ENCODE data around the gene MAVS. TPM values are rescaled to one million over a fixed set of nuclear protein-coding genes. Genes with fewer than 3 reads are reported as not detected.

The MAVS gene
- total RNA-seq, 1 donor from 2014 or later: 37.9 TPM

- no peak overlapping the region for H3K4me3 Mint-ChIP-seq (ENCODE audit: unreplicated experiment)
- peaks cover 18% of the 10 kb centered on the region for H3K36me3 Mint-ChIP-seq (ENCODE audit: low read depth)
- no peaks in the 10 kb centered on the region for H3K4me1 Mint-ChIP-seq (ENCODE audit: low read depth)
- no peaks in the 10 kb centered on the region for H3K27me3 Mint-ChIP-seq (ENCODE audit: low read depth)
- H3K9me3 Mint-ChIP-seq (ENCODE audit: low read depth): no peaks in the 10 kb centered on the region
- H3K27ac Mint-ChIP-seq (ENCODE audit: unreplicated experiment): peak overlapping the region; percentile 45
- no peak for DNase-seq (ENCODE audit: low spot score)
- TF ChIP-seq CTCF (IDR thresholded peaks at IDR 0.05): no peak
Measured at GRCh38 chr20:3854462-3854871, 7.8 kb downstream of the MAVS start.

DNA sequence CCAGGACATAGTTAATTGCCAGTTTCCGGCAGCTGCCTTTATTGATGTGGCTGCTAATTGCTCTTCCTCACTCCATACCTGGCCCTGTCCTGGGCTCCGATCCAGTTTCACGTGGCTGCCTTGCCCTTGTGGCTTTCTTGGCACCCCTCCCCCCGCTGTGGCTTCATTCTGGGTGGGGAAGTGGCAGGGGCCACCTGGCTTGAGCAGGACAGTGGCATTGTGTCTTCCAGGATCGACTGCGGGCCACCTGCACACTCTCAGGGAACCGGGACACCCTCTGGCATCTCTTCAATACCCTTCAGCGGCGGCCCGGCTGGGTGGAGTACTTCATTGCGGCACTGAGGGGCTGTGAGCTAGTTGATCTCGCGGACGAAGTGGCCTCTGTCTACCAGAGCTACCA, 10.8 kb downstream of the MAVS start:
- H3K36me3 Mint-ChIP-seq (ENCODE audit: low read depth): peaks cover 30% of the 10 kb centered on the region
- H3K9me3 Mint-ChIP-seq (ENCODE audit: low read depth): no peaks in the 10 kb centered on the region
- no peak overlapping the region for H3K4me3 Mint-ChIP-seq (ENCODE audit: unreplicated experiment)
- no peak for TF ChIP-seq CTCF (IDR thresholded peaks at IDR 0.05)
- H3K4me1 Mint-ChIP-seq (ENCODE audit: low read depth): no peaks in the 10 kb centered on the region
- DNase-seq (ENCODE audit: low spot score): no peak
- no peaks in the 10 kb centered on the region for H3K27me3 Mint-ChIP-seq (ENCODE audit: low read depth)
- no peak overlapping the region for H3K27ac Mint-ChIP-seq (ENCODE audit: unreplicated experiment)

DNA sequence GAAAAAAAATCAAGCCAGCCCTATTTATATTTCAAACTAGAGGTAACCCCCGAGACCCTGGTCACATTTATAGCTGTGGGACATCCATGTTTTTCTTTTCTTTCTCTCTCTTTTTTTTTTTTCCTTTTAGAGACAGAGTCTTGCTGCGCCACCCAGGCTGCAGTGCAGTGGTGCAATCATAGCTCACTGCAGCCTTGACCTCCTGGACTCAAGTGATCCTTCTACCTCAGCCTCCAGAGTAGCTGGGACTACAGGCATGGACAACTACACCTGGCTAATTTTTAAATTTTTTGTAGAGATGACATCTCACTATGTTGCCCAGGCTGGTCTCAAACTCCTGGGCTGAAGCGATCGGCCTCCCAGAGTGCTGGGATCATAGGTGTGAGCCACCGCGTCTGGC, 12.1 kb downstream of the MAVS start:
- Mint-ChIP-seq H3K27me3 (ENCODE audit: low read depth) (no peaks in the 10 kb centered on the region), H3K27ac (ENCODE audit: unreplicated experiment) (no peak overlapping the region), H3K4me1 (ENCODE audit: low read depth) (no peaks in the 10 kb centered on the region), H3K9me3 (ENCODE audit: low read depth) (no peaks in the 10 kb centered on the region), H3K4me3 (ENCODE audit: unreplicated experiment) (no peak overlapping the region), H3K36me3 (ENCODE audit: low read depth) (peaks cover 41% of the 10 kb centered on the region)
- no peak for DNase-seq (ENCODE audit: low spot score)
- TF ChIP-seq CTCF (IDR thresholded peaks at IDR 0.05): no peak

GRCh38 chr20:3861191-3861590, 14.6 kb downstream of the MAVS start:
- Mint-ChIP-seq H3K36me3 (ENCODE audit: low read depth) (peaks cover 41% of the 10 kb centered on the region), H3K27ac (ENCODE audit: unreplicated experiment) (no peak overlapping the region)

GRCh38 chr20:3862333-3862732, 15.7 kb downstream of the MAVS start:
- no peak overlapping the region for H3K4me3 Mint-ChIP-seq (ENCODE audit: unreplicated experiment)
- H3K27ac Mint-ChIP-seq (ENCODE audit: unreplicated experiment): no peak overlapping the region
- no peaks in the 10 kb centered on the region for H3K27me3 Mint-ChIP-seq (ENCODE audit: low read depth)
- H3K4me1 Mint-ChIP-seq (ENCODE audit: low read depth): no peaks in the 10 kb centered on the region
- no peak for TF ChIP-seq CTCF (IDR thresholded peaks at IDR 0.05)
- no peaks in the 10 kb centered on the region for H3K9me3 Mint-ChIP-seq (ENCODE audit: low read depth)
- peaks cover 38% of the 10 kb centered on the region for H3K36me3 Mint-ChIP-seq (ENCODE audit: low read depth)
- no peak for DNase-seq (ENCODE audit: low spot score)

More at GRCh38 chr20:3861191-3861590, 14.6 kb downstream of the MAVS start:
- no peak for TF ChIP-seq CTCF (IDR thresholded peaks at IDR 0.05)
- H3K9me3 Mint-ChIP-seq (ENCODE audit: low read depth): no peaks in the 10 kb centered on the region
- H3K27me3 Mint-ChIP-seq (ENCODE audit: low read depth): no peaks in the 10 kb centered on the region
- DNase-seq (ENCODE audit: low spot score): no peak
- H3K4me3 Mint-ChIP-seq (ENCODE audit: unreplicated experiment): no peak overlapping the region
- no peaks in the 10 kb centered on the region for H3K4me1 Mint-ChIP-seq (ENCODE audit: low read depth)

All from chondrocyte (in vitro differentiated cells).